GM12873 (cell line): Measurements from ENCODE around the gene WBP1L.

Experiments used
- TF ChIP-seq, protein P1 (sequence below): IDR thresholded peaks from 2 replicates; pipeline ENCODE4 v1.5.1; 2012; ENCODE audit warnings: low read depth, mild to moderate bottlenecking, moderate library complexity, low read length, control low read depth; ENCODE audit not compliant: insufficient read depth; ENCODE audit errors: missing control alignments

The WBP1L gene

DNA sequence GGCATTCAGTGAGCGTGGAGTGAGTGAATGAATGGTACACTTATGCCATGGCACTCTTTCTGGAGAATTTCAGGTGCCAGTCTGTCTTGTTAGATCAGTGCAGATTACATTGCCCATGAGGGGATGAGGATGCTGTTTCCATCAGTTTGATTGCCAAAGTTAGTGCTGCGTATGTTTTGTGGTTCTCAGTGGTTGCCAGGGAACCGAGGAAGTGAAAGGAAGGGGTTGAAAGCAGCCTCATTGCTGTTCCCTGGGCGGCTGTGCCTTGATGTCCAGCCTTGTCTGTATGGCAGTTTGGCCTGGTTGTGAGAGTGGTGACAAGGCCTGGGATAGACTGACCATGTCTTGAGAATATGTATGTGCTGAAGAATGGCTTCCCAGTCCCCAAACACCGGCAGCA is 30.2 kb downstream of the WBP1L start:
- TF ChIP-seq, protein P1, sequence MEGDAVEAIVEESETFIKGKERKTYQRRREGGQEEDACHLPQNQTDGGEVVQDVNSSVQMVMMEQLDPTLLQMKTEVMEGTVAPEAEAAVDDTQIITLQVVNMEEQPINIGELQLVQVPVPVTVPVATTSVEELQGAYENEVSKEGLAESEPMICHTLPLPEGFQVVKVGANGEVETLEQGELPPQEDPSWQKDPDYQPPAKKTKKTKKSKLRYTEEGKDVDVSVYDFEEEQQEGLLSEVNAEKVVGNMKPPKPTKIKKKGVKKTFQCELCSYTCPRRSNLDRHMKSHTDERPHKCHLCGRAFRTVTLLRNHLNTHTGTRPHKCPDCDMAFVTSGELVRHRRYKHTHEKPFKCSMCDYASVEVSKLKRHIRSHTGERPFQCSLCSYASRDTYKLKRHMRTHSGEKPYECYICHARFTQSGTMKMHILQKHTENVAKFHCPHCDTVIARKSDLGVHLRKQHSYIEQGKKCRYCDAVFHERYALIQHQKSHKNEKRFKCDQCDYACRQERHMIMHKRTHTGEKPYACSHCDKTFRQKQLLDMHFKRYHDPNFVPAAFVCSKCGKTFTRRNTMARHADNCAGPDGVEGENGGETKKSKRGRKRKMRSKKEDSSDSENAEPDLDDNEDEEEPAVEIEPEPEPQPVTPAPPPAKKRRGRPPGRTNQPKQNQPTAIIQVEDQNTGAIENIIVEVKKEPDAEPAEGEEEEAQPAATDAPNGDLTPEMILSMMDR, result no peak

DNA sequence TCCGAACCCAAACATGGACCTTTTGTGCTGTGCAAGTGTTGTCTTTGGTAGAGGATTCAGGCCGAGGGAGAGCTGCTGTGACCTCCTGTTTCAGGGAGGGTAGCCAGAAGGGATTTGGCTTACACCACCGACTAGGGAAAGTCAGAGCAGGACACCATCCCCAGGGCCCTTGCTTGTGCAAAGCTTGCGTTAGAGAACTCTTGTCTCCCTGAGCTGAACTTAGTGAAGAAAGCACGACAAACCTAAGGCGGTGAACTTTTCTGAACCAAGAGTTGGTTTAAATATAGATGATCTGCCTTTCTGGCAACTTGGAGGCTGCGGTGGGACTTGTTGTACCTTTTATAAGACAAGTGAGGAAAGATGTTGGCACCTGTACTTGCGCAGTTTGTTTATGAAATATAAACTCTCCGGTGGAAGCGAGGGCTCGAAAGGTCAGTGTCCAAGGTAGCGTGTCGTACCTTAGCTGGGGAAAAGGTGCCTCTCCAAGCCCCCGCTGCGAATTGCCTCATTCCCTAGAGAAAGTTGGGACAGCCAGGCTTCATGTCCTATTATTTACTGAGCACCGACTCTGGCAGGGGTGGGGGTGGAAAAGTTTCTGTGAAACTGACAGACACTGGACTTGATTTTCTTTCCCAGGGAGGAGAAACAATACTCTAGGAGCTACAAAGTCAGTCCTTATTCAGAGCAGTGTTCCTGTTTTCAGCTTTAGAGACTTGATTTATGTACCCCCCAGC is 31.6 kb downstream of the WBP1L start:
- TF ChIP-seq, protein P1, result no peak

DNA sequence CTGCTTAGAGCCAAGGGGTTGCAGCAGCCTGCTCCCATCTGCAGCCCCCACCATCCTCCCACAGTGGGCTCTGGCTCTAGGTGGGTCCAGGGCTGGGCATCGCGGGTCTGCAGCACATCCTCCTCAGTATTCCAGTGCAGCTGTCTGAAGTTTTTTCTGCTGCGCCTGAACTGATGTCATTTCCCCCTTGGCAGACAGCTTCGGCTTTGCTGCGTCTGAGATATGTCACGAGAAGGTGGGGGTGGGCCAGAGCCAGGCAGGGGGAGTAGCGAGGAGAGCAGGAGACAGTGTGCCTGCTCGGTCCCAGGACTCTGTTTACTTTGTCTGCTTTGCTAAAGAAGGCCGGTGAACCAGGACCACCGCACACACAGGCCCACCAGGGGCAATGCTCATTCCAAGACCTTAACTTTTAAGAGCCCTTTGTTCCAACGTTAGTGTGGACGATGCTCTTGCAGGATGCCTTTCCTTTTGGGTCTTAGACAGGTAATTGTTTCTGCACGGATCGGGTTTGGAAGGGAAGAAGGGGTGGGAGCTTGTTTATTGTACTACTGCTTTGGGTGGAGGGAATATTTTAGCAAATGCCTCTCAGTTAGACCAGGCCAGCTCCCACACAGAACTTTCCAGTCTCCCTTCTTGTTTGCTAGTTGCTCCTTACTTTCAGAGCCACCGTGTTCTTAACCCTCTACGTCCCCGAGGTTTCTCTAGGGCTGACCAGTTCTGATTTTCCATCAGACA is 32.4 kb downstream of the WBP1L start:
- TF ChIP-seq, protein P1, result no peak

DNA sequence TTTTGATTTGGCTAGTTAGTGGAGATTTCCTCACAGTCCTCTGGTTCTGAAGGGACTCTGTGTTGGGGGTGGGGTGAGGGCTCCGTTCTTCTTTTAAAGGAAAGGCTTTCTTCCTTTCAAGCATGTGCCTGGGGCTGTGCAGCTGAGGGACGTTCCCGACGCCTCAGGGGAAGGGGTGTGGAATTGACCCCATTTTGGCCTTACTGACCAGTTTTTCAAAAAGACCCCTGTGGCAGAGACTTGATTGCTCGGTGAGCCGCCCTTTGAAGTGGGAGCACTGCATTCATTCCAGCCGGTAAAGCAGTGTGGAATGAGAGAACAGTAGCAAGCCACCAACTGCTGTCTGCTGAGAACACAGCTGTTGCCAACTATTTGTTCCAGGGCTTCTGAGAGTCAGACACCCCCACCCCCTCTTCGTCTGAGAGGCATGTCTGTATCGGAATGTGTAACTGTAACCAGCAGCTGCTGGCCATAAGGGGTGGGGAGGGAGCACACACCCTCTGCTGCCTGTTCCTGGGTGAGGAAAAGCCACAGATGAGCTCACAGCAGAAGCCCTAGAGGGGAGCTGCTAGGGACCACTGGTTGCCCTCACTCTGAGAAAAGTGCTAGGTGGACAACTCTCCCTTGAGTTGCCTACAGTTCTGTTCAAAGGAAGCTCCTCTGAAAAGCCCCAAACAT is 33.2 kb downstream of the WBP1L start:
- TF ChIP-seq, protein P1, result no peak

DNA sequence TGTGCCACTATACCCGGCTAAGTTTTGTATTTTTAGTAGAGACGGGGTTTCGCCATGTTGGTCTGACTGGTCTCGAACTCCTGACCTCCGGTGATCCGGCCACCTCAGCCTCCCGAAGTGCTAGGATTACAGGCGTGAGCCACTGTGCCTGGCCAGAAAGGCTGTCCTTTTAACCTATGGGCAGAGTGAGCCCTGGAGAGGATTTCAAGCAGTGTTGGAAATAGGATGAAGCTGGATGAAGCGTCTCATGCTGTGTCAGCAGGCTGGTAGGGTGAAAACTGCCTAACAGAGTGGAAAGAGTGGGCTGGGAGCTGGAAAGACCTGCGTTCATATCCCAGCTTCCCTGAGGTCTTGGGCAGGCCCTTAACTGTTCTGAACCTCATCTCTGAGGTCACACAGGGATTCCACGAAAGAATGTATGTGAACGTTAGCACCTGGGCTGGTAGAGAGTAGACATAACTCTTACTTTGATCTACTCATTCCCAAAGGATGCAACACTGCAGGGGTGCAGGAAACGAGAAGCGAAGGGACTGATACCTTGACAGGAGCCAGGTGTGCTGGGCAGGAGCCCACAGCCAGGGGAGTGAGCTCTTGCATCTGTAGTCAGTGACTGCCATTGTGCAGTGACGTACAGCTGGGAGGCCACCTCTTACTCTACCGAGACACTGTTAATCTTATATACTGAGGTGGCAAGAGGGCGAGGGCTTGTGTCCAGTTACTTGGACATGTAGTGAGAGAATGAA is 34.1 kb downstream of the WBP1L start:
- TF ChIP-seq, protein P1, result no peak

DNA sequence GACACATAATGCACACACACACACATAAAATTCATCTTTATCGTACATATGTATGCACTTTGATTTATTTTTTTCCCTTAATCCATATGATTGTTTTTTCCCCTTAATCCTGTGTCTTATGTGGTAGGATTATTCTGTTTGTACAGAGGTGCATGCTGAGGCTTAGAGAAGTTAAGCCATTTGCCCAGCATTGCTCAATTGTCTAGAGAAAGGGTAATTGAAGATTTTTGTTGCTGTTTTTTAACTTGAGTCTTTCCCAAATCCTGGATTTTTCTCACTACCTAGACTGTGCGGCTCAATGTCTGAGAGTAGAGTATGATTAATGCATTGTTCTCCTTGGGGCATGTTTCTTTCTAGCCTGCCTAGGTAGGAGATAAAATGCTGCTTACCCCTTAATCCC is 35.0 kb downstream of the WBP1L start:
- TF ChIP-seq, protein P1, result no peak
